ENCODE data around the gene INSR. TPM values are rescaled to one million over a fixed set of nuclear protein-coding genes. Genes with fewer than 3 reads are reported as not detected.

The INSR gene
- total and polyA plus RNA-seq, 10 of the 15 experiments (the other 5 are each of a cell fraction or from before 2014, with no cell fraction given): 4.2 to 34.9 (median 13.6) TPM

DNA sequence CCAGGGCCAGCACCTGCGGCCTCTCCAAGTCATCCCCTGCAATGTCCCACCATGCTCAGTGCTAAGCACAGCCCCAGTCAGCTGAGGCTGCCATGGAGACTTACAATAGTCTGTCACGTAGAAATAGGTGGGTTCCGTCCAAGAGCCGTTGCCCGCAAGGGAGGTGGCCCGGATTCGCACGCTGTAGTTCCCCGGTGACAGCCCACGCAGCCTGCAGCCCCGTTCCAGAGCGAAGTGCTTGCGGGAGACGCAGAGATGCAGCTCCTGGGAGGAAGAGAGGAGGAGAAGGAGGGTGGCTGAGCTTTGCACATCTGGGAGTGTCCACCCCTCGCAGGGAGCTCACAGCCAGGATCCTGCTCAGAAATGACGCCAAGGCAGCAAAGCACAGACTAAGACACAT is 162.2 kb downstream of the INSR start (continued):
- TF ChIP-seq ZNF592 (IDR thresholded peaks at IDR 0.05) (no peak), SIX5 (IDR thresholded peaks at IDR 0.05; ENCODE audit: low read depth, low read length, severe bottlenecking) (no peak), PBX3 (IDR thresholded peaks at IDR 0.05; ENCODE audit: insufficient replicate concordance, low read depth, low read length) (no peak), E4F1 (IDR thresholded peaks at IDR 0.05; ENCODE audit: borderline replicate concordance, partially characterized antibody) (no peak), PAX8 (IDR thresholded peaks at IDR 0.05) (no peak), NRF1 (conservative IDR thresholded peaks at IDR 0.05; ENCODE audit: low read depth, low read length) (no peak), DPF2 (IDR thresholded peaks at IDR 0.05) (no peak), TCF7 (IDR thresholded peaks at IDR 0.05; ENCODE audit: borderline replicate concordance) (no peak)
- TF ChIP-seq, protein P1, sequence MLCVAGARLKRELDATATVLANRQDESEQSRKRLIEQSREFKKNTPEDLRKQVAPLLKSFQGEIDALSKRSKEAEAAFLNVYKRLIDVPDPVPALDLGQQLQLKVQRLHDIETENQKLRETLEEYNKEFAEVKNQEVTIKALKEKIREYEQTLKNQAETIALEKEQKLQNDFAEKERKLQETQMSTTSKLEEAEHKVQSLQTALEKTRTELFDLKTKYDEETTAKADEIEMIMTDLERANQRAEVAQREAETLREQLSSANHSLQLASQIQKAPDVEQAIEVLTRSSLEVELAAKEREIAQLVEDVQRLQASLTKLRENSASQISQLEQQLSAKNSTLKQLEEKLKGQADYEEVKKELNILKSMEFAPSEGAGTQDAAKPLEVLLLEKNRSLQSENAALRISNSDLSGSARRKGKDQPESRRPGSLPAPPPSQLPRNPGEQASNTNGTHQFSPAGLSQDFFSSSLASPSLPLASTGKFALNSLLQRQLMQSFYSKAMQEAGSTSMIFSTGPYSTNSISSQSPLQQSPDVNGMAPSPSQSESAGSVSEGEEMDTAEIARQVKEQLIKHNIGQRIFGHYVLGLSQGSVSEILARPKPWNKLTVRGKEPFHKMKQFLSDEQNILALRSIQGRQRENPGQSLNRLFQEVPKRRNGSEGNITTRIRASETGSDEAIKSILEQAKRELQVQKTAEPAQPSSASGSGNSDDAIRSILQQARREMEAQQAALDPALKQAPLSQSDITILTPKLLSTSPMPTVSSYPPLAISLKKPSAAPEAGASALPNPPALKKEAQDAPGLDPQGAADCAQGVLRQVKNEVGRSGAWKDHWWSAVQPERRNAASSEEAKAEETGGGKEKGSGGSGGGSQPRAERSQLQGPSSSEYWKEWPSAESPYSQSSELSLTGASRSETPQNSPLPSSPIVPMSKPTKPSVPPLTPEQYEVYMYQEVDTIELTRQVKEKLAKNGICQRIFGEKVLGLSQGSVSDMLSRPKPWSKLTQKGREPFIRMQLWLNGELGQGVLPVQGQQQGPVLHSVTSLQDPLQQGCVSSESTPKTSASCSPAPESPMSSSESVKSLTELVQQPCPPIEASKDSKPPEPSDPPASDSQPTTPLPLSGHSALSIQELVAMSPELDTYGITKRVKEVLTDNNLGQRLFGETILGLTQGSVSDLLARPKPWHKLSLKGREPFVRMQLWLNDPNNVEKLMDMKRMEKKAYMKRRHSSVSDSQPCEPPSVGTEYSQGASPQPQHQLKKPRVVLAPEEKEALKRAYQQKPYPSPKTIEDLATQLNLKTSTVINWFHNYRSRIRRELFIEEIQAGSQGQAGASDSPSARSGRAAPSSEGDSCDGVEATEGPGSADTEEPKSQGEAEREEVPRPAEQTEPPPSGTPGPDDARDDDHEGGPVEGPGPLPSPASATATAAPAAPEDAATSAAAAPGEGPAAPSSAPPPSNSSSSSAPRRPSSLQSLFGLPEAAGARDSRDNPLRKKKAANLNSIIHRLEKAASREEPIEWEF (IDR thresholded peaks at IDR 0.05; ENCODE audit: insufficient replicate concordance, low read depth, low read length): no peak

Data from GM12878 (cell line).